GM21576 (cell line): ENCODE measurements around the gene SURF6.
"Not testable (repeated sequence)": the region's sequence is repeated elsewhere in the genome, so short reads cannot be mapped to it uniquely, and the experiment has no call there.

Source experiments
- ATAC-seq: cut with Tn5 transposase; IDR thresholded peaks from one replicate; pipeline ENCODE4 v1.9.1; 2021; ENCODE audit warnings: mild to moderate bottlenecking, moderate library complexity; ENCODE audit not compliant: unreplicated experiment

SURF6 gene

DNA sequence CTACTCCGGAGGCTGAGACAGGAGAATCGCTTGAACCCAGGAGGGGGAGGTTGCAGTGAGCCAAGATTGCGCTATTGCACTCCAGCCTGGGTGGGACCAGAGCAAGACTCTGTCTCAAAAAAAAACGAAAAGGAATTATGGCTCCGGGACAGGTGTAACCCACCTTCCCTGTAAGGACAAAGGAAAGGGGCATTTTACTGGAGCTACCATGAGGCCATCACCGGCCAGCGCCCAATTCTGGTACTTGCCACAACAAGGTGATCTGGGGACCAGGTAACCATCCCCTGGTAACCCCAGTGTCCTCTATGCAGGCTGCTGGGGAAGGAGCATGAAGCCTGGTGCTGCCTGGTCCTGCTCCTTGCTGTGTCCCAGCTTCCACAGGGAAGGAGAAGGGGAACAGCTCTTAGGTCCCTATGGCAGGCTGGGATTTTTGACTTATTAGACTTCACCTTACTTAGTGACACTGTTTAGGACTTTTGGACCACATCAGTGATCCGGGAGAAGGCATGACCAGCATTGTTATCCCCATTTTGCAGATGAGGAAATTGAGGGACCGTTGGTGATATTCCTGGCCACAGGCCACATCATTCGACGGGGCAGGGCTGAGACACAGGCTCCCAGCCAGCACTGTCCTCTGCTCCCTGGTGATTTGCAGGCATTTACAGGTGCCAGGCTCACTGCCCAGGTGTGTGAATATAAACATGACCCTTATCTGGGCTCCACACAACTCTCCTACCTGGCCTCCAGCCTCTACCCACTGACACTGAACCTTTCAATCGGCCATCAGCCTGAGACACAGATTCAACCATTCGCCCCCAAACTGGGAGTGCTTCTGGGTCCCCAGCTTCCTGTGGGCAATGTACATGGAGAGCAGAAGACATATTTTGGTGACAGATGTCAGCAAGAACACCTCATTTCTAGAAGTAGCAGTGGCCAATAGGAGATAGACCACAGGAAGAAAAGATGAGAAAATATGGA lies 34.4 kb downstream of the SURF6 start:
- no peak for ATAC-seq

DNA sequence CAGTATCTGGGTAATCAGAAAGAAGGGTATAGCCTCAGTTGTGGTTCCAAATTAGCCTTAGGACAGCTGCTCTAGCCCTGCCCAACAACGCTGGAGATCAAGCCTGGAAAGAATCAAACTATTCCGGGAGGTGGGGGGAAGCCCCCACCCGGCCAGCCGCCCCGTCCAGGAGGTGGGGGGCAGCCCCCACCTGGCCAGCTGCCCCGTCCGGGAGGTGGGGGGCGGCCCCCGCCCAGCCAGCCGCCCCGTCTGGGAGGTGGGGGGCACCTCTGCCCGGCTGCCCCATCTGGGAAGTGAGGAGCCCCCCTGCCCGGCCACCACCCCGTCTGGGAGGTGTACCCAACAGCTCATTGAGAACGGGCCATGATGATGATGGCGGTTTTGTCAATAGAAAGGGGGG lies 36.0 kb downstream of the SURF6 start:
- not testable (repeated sequence) for ATAC-seq

DNA sequence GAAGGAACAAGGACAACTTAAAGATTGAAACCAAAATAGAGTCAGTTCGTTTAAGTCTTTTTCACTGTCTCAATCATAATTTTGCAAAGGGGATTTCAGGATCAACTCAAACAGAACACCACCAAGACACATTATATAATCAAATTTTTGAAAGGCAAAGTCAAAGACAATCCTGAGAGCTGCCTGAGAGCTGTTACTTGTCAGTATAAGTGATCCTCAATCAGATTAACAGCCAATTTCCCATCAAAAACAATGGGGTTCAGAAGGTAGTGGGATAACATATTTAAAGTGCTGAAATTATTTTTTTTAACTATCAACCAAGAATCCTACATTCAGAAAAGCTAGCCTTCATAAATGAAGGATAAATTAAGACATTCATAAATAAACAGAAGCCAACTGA lies 41.7 kb downstream of the SURF6 start:
- no peak for ATAC-seq

DNA sequence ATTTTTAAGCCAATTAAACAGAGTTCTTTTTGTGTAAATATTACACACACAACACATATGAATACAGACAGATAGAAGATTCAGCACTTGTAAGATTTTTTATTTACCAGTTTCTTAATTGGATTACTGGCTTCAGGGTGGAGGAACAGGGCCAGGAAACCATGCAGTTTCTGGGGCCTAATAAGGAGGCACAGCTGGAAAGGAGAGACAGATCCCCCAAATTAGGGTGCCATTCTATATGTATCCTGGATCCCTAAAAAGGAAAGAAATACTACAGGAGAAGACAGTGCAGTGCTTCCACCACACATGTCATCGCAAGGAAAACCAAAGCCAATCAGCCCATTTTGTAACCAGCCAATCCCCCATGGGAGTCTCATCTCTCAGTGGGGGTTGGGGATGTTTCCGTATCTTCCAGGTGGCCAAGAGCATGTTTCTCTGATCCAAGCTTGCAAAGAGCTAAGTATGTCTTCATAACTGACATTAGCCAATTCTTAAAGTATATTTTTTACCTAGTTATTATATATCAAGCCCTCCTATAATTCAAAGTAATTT lies 45.2 kb downstream of the SURF6 start:
- ATAC-seq, result no peak

DNA sequence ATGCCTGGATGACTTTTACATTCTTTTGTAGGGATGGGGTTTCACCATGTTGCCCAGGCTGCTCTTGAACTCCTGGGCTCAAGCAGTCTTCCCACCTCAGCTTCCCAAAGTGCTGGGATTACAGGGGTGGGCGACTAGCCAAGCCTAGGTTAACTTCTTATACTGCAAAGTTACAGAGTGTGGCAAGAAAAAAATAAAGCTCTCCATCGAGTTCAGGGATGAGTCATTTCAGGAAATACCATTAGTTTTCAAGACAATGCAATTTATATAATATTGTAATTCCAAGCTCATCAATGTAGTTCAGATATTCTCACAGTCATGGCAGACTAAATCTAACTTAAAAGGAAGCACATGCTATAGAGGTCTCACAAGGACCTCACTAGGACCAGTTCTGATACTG lies 49.5 kb downstream of the SURF6 start:
- no peak for ATAC-seq

DNA sequence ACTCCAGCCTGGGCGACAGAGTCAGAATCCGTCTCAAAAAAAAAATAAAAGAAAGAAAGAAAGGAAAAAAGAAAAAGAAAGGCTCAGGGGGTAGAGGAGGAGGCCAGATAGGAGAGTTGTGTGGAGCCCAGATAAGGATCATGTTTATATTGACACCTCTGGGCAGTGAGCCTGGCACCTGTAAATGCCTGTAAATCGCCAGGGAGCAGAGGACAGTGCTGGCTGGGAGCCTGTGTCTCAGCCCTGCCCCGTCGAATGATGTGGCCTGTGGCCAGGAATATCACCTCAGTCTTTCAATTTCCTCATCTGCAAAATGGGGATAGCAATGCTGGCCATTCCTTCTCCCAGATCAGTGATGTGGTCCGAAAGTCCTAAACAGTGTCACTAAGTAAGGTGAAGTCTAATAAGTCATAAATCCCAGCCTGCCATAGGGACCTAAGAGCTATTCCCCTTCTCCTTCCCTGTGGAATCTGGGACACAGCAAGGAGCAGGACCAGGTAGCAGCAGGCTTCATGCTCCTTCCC lies 50.7 kb downstream of the SURF6 start:
- no peak for ATAC-seq

DNA sequence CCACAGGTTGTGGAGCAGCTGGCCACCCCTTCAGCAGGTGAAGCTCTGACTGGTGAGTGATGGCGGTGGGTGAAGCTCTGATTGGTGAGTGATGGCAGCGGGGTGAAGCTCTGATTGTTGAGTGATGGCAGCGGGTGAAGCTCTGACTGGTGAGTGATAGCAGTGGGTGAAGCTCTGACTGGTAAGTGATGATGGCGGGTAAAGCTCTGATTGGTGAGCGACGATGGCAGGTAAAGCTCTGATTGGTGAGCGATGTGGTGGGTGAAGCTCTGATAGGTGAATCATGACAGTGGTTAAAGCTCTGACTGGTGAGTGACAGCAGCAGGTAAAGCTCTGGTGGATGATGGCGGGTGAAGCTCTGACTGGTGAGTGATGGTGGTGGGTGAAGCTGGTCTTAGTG lies 51.6 kb downstream of the SURF6 start:
- ATAC-seq, result no peak

DNA sequence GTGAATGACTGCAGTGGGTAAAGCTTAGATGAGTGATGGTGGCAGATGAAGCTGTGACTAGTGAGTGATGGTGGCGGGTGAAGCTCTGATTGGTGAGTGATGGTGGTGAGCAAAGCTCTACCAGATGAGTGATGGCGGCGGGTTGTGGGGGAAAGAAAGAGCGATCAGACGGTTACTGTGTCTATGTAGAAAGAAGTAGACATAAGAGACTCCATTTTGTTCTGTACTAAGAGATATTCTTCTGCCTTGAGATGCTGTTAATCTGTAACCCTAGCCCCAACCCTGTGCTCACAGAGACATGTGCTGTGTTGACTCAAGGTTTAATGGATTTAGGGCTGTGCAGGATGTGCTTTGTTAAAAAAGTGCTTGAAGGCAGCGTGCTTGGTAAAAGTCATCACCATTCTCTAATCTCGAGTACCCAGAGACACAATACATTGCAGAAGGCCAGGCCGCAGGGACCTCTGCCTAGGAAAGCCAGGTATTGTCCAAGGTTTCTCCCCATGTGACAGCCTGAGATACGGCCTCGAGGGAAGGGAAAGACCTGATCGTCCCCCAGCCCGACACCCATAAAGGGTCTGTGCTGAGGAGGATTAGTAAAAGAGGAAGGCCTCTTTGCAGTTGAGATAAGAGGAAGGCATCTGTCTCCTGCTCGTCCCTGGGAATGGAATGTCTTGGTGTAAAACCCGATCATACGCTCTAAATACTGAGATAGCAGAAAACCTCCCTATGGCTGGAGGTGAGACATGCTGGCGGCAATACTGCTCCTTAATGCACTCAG lies 52.5 kb downstream of the SURF6 start:
- ATAC-seq, result not testable (repeated sequence)

DNA sequence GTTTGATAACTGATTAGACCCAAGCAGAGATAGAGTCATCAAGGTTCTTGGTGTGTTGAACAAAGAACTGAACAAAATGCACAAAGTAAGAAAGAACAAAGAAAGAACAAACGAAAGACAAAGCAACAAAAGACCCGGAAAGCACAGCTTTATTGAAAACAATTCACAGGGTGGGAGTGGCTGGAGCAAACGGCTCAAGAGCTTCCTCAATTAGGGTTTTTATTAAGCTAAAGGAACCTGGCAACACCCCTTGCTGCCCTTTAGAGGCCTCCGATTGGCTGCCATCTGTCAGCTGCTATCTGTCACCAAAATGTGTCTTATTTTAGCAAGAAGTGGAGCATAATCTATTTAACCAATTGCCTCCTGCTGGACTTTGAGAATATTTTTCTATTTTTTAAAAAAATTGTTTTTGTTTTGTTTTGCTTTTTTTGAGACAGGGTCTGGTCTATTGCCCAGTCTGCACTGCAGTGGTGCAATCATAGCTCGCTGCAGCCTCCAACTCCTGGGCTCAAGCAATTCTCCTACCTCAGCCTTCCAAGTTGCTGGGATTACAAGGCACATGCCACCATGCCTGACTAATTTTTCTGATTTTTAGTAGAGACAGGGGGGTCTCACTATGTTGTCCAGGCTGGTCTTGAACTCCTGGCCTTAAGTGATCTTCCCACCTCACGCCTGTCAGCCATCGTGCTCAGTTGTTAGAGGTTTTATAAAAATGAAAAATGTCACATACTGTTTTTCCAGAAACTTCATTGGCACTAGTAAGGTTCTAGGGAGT lies 53.3 kb downstream of the SURF6 start:
- ATAC-seq, result no peak

DNA sequence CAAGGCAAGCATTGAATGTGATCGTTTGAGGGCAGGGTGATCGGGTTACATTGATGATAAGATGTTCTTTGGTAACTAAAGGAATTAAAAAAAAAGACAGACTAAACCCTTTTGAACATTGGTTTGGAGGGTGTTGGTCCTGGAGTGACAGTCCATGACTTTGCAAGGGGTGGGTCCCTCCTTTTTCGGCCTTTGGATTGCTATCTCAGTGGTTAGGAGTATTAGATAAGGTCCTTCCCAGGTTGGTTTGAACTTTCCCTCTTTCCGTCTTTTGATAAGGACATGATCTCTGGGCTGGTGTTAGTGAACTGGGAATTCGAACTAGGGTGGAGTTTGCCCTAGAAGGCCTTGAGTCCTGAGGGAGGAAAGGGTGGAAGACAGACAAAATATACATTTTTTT lies 55.6 kb downstream of the SURF6 start:
- ATAC-seq, result no peak
